OCI-LY3 (cell line): ENCODE results near the gene THRB.
"Not testable (repeated sequence)": the region's sequence is repeated elsewhere in the genome, so short reads cannot be mapped to it uniquely, and the experiment has no call there.

ENCODE experiments used
- H2AFZ ChIP-seq: fragments of 200-600, 300-600 bp; shearing (Covaris generic); 2 replicates; pipeline ENCODE4 v1.6.0; 2014; ENCODE audit warnings: antibody characterized with exemption, low read depth, low read length
- H3K27ac ChIP-seq: fragments of 200-600, 300-600 bp; sonication (generic); 2 replicates; pipeline ENCODE4 v1.5.1; 2014; ENCODE audit warnings: mild to moderate bottlenecking, low read length, moderate library complexity, mixed read lengths
- H3K27me3 ChIP-seq: fragments of 200-600, 300-600 bp; sonication (generic); 2 replicates; pipeline ENCODE4 v1.6.1; 2014; ENCODE audit warnings: low read depth, low read length, mixed read lengths
- H3K36me3 ChIP-seq: fragments of 200-600, 300-600 bp; sonication (generic); replicated peaks from 2 replicates; pipeline ENCODE3; 2014; ENCODE audit warnings: low read depth, low read length, mixed read lengths
- H3K4me1 ChIP-seq: fragments of 300-600, 200-600 bp; sonication (generic); 2 replicates; pipeline ENCODE4 v1.6.1; 2014; ENCODE audit warnings: low read length, mixed read lengths
- H3K4me2 ChIP-seq: fragments of 200-600, 300-600 bp; sonication (generic); 2 replicates; pipeline ENCODE4 v1.6.1; 2014; ENCODE audit warnings: low read length, mixed read lengths
- H3K4me3 ChIP-seq: fragments of 300-600, 200-600 bp; sonication (generic); 2 replicates; pipeline ENCODE4 v1.5.1; 2014; ENCODE audit warnings: antibody characterized with exemption, mild to moderate bottlenecking, low read length, moderate library complexity
- H3K79me2 ChIP-seq: fragments of 300-600, 200-600 bp; shearing (Covaris generic); 2 replicates; pipeline ENCODE4 v1.6.1; 2014; ENCODE audit warnings: mild to moderate bottlenecking, low read length, mixed read lengths
- H3K9ac ChIP-seq: fragments of 300-600, 200-600 bp; shearing (Covaris generic); 2 replicates; pipeline ENCODE4 v1.6.0; 2014; ENCODE audit warnings: mild to moderate bottlenecking, low read length, moderate library complexity
- H3K9me3 ChIP-seq: fragments of 200-600, 300-600 bp; shearing (Covaris generic); 2 replicates; pipeline ENCODE4 v1.6.1; 2014; ENCODE audit warnings: low read length, mixed read lengths; ENCODE audit not compliant: insufficient read depth
- H4K20me1 ChIP-seq: fragments of 200-600, 300-600 bp; sonication (generic); 2 replicates; pipeline ENCODE4 v1.6.1; 2016; ENCODE audit warnings: low read length, mixed read lengths; ENCODE audit not compliant: insufficient read depth
- EZH2phosphoT487 ChIP-seq: fragments of 200-600 bp; shearing (Covaris generic); IDR thresholded peaks from 2 replicates; pipeline ENCODE4 v1.6.1; 2018; ENCODE audit warnings: antibody characterized with exemption, mixed run types, low read depth
- TF ChIP-seq, protein P1 (sequence below): fragments of 200-600, 300-600 bp; sonication (generic); IDR thresholded peaks from 2 replicates; pipeline ENCODE4 v1.5.1; 2014; ENCODE audit warnings: antibody characterized with exemption, low read length, low read depth

THRB gene

DNA sequence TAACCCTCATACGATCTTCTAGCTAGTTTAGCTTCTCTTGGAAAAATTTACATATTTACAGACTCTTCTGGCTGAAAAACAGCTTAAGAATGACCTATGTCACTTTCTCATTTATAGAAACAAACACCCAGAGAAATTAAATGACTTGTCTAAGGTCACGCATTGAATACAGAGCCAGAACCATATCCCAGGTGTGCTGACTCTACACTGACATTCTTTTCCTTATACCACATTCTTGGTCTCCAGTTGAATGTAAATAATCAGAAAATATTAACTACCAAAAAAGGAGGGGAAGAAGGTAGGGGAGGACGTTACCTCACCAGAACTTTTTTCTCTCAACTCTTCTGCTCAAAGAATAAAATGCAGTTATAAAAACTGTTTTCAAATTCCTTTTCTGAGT is 95.0 kb downstream of the THRB start:
- Histone ChIP-seq H3K4me1 (peaks cover 3% of the 10 kb centered on the region; the same call in 1 of the 2 replicates), H3K79me2 (no peaks in the 10 kb centered on the region)
- TF ChIP-seq, protein P1, sequence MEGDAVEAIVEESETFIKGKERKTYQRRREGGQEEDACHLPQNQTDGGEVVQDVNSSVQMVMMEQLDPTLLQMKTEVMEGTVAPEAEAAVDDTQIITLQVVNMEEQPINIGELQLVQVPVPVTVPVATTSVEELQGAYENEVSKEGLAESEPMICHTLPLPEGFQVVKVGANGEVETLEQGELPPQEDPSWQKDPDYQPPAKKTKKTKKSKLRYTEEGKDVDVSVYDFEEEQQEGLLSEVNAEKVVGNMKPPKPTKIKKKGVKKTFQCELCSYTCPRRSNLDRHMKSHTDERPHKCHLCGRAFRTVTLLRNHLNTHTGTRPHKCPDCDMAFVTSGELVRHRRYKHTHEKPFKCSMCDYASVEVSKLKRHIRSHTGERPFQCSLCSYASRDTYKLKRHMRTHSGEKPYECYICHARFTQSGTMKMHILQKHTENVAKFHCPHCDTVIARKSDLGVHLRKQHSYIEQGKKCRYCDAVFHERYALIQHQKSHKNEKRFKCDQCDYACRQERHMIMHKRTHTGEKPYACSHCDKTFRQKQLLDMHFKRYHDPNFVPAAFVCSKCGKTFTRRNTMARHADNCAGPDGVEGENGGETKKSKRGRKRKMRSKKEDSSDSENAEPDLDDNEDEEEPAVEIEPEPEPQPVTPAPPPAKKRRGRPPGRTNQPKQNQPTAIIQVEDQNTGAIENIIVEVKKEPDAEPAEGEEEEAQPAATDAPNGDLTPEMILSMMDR, result no peak
- TF ChIP-seq EZH2phosphoT487, result no peak

GRCh38 chr3:24398712-24399111 is 95.9 kb downstream of the THRB start:
- not testable (repeated sequence) for H3K4me3 ChIP-seq, H3K4me2 ChIP-seq, H3K9me3 ChIP-seq, H2AFZ ChIP-seq, H3K27ac ChIP-seq, H3K79me2 ChIP-seq, H3K4me1 ChIP-seq, H4K20me1 ChIP-seq, H3K36me3 ChIP-seq, H3K9ac ChIP-seq, H3K27me3 ChIP-seq

More for the DNA sequence above, 95.0 kb downstream of the THRB start:
- Histone ChIP-seq H3K36me3 (no peaks in the 10 kb centered on the region), H3K4me3 (no peak overlapping the region), H3K4me2 (no peak overlapping the region), H3K9me3 (no peaks in the 10 kb centered on the region), H3K27me3 (no peaks in the 10 kb centered on the region), H3K27ac (no peak overlapping the region), H2AFZ (no peak overlapping the region), H4K20me1 (no peaks in the 10 kb centered on the region), H3K9ac (no peak overlapping the region)

- Histone ChIP-seq H3K79me2 (no peaks in the 10 kb centered on the region), H3K4me1 (no peaks in the 10 kb centered on the region), H4K20me1 (no peaks in the 10 kb centered on the region), H3K36me3 (no peaks in the 10 kb centered on the region), H3K27me3 (no peaks in the 10 kb centered on the region), H2AFZ (no peak overlapping the region), H3K4me2 (no peak overlapping the region), H3K9ac (no peak overlapping the region), H3K27ac (no peak overlapping the region), H3K4me3 (no peak overlapping the region), H3K9me3 (no peaks in the 10 kb centered on the region)
- TF ChIP-seq, protein P1, result no peak
- no peak for TF ChIP-seq EZH2phosphoT487
Measured at GRCh38 chr3:24396338-24396737, 98.3 kb downstream of the THRB start.

GRCh38 chr3:24394754-24395153 is 99.9 kb downstream of the THRB start:
- H3K27ac ChIP-seq, result no peak overlapping the region
- no peak for TF ChIP-seq EZH2phosphoT487
- TF ChIP-seq, protein P1, result no peak
- H3K4me1 ChIP-seq, result no peaks in the 10 kb centered on the region
- no peaks in the 10 kb centered on the region for H3K79me2 ChIP-seq
- H3K4me3 ChIP-seq, result no peak overlapping the region
- H3K27me3 ChIP-seq, result no peaks in the 10 kb centered on the region
- H3K9ac ChIP-seq, result no peak overlapping the region
- H2AFZ ChIP-seq, result no peak overlapping the region
- H3K4me2 ChIP-seq, result no peak overlapping the region
- no peaks in the 10 kb centered on the region for H4K20me1 ChIP-seq
- H3K9me3 ChIP-seq, result no peaks in the 10 kb centered on the region
- H3K36me3 ChIP-seq, result no peaks in the 10 kb centered on the region

DNA sequence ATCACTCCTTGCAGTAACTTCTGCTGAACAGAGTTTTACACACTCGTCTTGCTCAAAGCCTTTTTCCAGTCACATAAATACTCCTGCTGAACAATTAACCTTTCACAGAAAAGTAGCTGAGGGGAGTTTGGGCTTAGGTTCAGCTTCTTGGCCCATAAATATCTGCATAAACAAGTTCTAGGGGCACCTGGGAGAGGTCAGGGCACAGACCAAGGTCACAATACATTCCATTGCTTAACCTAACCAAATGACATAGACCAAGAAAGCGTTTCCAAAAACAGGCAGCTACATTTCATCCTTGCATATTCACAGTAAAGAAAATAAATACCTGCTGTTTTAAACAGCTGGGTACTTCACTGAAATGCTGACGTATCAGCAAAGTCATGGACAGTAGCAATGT is 101.3 kb downstream of the THRB start:
- H2AFZ ChIP-seq, result no peak overlapping the region
- no peaks in the 10 kb centered on the region for H3K4me1 ChIP-seq
- no peaks in the 10 kb centered on the region for H3K27me3 ChIP-seq
- no peak overlapping the region for H3K27ac ChIP-seq
- H3K79me2 ChIP-seq, result no peaks in the 10 kb centered on the region
- H3K36me3 ChIP-seq, result no peaks in the 10 kb centered on the region
- H3K9me3 ChIP-seq, result no peaks in the 10 kb centered on the region
- H3K4me2 ChIP-seq, result no peak overlapping the region
- H3K9ac ChIP-seq, result no peak overlapping the region
- no peak for TF ChIP-seq EZH2phosphoT487
- TF ChIP-seq, protein P1, result no peak
- H3K4me3 ChIP-seq, result no peak overlapping the region
- H4K20me1 ChIP-seq, result no peaks in the 10 kb centered on the region
